NCI-H1436 treated with DMSO at 0.1 percent for 48 hours (cell line): ENCODE results near the gene TNKS1BP1.
"Not testable (repeated sequence)": the region's sequence is repeated elsewhere in the genome, so short reads cannot be mapped to it uniquely, and the experiment has no call there.

ENCODE experiments used
- DNase-seq: peaks from one replicate; lab custom pipeline; 2025; lab: John Stamatoyannopoulos, UW

TNKS1BP1 gene

DNA sequence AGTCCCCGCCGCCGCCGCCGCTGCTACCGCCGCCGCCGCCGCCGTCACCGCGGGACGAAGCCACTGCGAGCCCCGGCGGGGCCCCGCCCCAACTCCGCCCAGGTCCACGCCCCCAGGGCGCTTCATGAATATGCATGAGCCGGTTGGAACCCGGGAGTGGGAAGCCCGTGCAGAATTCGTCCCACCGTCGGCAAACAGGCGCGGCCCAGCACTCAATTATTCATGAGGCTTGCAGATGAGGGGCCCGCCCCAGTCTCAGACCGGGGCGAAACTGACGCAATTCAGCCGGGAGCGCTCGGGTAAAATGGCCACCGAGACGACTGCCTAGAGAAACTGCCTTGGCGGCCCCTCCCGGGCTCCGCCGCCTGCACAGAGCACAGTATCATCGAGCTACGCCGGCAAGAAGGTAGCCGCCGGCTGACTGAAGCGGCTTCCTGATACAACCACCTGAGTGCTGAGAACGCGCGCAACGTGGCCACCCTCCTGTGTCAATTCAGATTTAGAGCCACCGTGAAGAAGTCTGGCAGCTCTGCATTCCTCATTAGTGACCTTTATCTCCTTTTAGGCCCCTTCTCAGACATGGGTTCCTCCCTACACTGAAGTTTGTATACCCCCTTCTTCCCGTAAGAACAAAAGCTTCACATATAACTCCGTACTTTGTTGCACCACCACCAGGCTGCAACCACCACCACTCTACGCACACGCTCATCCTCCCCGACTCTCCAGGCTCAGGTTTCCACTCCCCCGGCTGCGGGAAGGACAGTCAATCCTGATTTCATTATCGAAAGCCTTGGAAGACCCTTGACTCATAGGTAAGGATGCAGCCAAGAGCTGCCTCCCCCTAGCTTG lies at the start of gene TNKS1BP1:
Gene TNKS1BP1, minus strand, starts transcription at position 67 of the 849 bp plus-strand sequence. CDS start 3,067 bp downstream, outside the sequence.
- peak; percentile 81 for DNase-seq

- DNase-seq: no peak
Observed at GRCh38 chr11:57373146-57373545, 48.4 kb upstream of the TNKS1BP1 start.

GRCh38 chr11:57370941-57371340 lies 46.2 kb upstream of the TNKS1BP1 start:
- DNase-seq: no peak

GRCh38 chr11:57370251-57370650 lies 45.5 kb upstream of the TNKS1BP1 start:
- no peak for DNase-seq

DNA sequence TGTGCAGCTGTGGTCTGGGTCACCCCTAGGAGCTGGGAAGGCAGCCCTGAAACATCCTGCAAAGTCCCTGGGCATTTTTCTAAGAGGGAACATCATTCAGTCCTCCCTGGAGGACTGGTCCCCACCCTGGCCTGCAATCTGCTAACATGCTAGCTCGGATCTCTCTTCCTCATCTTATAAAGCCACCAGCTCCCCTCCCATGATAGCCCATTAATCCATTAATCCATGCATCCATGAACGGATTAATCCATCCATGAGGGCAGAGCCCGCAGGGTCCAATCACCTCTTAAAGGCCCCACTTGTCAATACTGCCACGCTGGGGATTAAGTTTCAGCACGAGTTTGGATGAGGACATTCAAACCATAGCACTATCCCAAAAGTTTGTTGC lies 44.1 kb upstream of the TNKS1BP1 start:
- no peak for DNase-seq

- no peak for DNase-seq
Observed at GRCh38 chr11:57368106-57368844, 43.5 kb upstream of the TNKS1BP1 start.

DNA sequence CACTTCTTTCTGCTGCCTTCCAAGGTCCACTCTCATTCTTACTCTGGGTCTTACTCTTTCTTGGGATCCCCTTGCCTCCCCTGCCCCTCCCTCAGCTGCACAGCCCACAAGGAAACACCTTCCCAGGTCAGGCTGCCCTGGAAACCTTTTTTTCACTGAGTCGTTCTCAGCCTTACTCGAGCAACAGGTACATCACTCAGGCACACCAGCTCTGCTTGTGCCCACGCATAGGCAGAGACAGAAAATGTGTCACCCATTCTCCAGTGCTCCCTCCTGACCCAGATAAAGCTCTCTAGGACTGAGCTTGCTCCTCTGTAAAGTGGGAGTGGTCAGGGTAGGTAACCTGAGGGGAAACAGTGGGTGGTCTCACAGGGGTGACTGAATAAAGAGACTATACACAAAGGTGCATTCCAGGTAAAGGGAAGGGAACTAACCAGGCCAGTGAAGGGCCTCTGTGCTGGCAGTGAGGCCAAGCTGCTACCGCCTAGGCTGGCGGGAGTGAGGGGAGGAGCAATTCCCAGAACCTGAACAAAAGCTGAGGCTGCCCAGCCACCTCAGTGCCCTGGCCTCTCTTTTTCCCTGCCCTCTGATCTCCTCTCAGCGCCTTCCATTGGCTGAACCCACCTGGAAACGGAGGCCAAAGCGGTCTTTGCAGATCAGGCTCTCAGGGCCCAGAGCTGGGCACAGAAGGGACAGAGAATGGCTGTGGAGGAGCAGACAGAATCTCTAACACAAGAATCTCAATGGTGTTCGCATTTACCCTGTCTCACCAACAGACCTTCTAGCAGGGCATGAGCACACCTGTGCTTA lies 40.3 kb upstream of the TNKS1BP1 start:
- no peak for DNase-seq

DNA sequence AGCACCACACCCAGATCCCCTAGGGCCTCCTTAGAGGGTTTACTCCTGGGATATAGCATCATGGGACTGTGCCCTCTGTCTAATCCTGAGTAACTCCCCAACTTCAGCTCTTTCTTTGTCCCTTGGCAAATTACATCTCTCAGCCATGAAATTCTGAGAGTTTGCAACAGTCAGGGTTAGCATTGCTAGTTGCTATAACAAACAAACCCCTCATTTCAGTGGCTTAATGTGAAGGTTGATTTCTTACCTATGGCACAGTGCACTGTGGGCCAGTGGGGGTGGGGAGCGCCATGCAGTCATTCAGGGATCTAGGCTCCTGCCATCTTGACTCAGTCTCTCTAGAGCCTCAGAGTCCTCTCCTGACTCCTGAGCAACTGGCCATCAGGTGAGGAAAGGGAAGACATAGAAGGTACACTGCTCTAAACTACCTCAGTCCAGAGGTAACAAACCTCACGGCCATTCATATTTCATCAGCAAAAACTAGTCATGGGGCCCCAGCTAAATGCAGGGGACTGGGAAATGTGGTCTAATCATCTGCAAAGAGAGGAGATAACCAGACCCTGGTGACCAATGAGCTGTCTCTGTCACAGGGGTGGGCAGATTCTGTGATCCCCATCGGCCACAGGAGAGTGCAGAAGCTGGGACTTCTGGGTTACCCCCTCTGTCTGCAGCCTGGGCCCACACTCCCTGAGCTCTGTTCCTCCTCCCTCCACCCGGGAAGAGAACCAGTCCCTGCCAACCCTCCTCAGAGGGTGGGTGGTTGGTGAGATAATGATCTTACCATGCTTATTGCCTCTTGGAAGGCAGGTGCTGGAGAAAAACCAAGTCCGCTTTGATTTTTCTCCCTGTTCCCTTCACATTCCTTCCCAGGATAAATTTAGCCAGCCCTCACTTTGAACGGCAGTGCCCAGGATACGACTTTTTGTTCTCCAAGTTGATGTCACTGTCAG lies 38.7 kb upstream of the TNKS1BP1 start:
- DNase-seq: no peak

GRCh38 chr11:57361926-57362325 lies 37.2 kb upstream of the TNKS1BP1 start:
- DNase-seq: no peak

DNA sequence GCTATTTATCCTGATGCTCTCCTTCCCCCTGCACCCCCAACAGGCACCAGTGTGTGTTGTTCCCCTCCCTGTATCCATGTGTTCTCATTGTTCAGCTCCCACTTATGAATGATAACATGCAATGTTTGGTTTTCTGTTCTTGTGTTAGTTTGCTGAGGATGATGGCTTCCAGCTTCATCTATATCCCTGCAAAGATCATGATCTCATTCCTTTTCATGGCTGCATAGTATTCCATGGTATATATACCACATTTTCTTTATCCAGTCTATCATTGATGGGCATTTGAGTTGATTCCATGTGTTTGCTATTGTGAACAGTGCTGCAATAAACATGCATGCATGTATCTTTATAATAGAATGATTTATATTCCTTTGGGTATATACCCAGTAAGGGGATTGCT lies 36.7 kb upstream of the TNKS1BP1 start:
- DNase-seq: not testable (repeated sequence)

GRCh38 chr11:57360991-57361390 lies 36.2 kb upstream of the TNKS1BP1 start:
- DNase-seq: no peak

GRCh38 chr11:57359896-57360690 lies 35.3 kb upstream of the TNKS1BP1 start:
- no peak for DNase-seq

- no peak for DNase-seq
Observed at GRCh38 chr11:57359396-57359795, 34.6 kb upstream of the TNKS1BP1 start.

- no peak for DNase-seq
Observed at GRCh38 chr11:57358991-57359390, 34.2 kb upstream of the TNKS1BP1 start.

GRCh38 chr11:57358543-57358961 lies 33.8 kb upstream of the TNKS1BP1 start:
- DNase-seq: no peak

DNA sequence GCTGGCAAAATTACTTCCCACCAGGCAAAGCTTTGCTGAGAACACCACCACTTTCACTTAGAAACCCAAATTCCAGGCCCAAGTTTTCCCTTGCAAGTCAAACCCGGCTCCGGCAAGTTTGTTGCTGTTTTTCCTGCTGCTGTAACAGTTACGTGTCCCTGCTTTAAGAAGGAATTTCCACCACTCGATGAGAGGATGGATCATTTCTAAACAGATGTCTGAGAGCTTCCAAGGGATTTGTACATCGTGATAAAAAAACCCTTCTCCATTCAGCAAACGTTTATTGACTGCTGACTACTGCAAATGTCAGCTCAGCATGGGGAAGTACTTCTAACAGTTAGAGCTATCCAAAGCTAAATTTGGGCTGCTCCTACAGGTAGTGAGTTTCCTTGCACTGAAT lies 33.1 kb upstream of the TNKS1BP1 start:
- DNase-seq: no peak

GRCh38 chr11:57357310-57357709 lies 32.6 kb upstream of the TNKS1BP1 start:
- no peak for DNase-seq

DNA sequence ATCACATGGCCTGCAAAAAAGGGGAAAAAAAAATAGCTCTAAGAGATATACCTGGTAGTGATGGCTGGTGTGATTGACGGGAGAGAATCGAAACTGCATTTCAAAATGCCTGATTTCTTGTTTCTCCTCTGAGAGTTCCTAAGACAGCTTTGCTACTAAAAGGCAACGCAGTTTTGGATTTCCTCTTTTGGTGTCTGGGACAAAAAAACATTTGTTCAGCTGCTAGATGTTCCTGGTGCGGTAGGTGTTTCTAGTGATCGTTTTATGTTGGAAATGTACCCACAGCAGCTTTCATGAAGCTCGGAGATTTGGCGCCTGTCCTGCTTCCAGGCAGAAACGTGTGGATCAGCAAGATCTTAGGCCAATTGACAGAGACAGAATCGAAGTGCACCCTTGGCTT lies 31.5 kb upstream of the TNKS1BP1 start:
- DNase-seq: no peak

DNA sequence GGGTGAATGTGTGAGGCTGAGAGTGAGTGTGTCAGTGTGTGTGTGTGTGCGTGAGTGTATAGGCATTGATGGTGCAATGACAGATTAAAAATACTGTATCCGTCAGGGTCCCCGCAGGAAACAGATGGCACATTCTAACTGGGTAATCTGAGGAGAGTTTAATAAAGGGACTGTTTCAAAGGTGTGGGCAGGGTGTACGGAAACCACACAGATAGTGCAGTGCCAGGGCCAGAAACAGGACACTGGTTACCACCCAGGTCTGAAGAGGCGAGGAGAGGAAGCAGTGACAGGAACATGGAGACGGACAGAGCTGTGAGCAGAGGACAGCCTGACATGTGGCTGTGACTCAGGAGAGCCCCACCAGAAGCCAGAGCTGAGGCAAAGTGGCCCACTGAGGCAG lies 29.9 kb upstream of the TNKS1BP1 start:
- no peak for DNase-seq

GRCh38 chr11:57353852-57354251 lies 29.1 kb upstream of the TNKS1BP1 start:
- no peak for DNase-seq
